NCI-H2081 treated with DMSO at 0.1 percent for 48 hours (cell line): ENCODE data around the gene OR2V2.
"Not testable (repeated sequence)": the region's sequence is repeated elsewhere in the genome, so short reads cannot be mapped to it uniquely, and the experiment has no call there.

Experiments used
- DNase-seq: peaks from one replicate; lab custom pipeline; 2025; lab: John Stamatoyannopoulos, UW

OR2V2 gene

GRCh38 chr5:181145133-181145532 is 2.3 kb upstream of the OR2V2 start:
- DNase-seq, result no peak

GRCh38 chr5:181149355-181149754 is 2.0 kb downstream of the OR2V2 start:
- DNase-seq, result no peak

- DNase-seq, result no peak
Measured at GRCh38 chr5:181149806-181150733, 2.7 kb downstream of the OR2V2 start.

GRCh38 chr5:181151146-181151545 is 3.8 kb downstream of the OR2V2 start:
- no peak for DNase-seq

- DNase-seq, result no peak
Measured at GRCh38 chr5:181152406-181152805, 5.0 kb downstream of the OR2V2 start.

- no peak for DNase-seq
Measured at GRCh38 chr5:181153814-181154213, 6.4 kb downstream of the OR2V2 start.

GRCh38 chr5:181156758-181157157 is 9.4 kb downstream of the OR2V2 start:
- no peak for DNase-seq

- no peak for DNase-seq
Measured at GRCh38 chr5:181158869-181159268, 11.5 kb downstream of the OR2V2 start.

GRCh38 chr5:181159286-181160151 is 12.1 kb downstream of the OR2V2 start:
- peak; percentile 43 for DNase-seq

- no peak for DNase-seq
Measured at GRCh38 chr5:181160152-181160754, 12.9 kb downstream of the OR2V2 start.

- DNase-seq, result not testable (repeated sequence)
Measured at GRCh38 chr5:181160755-181161533, 13.6 kb downstream of the OR2V2 start.

GRCh38 chr5:181161534-181162175 is 14.3 kb downstream of the OR2V2 start:
- DNase-seq, result no peak

GRCh38 chr5:181163487-181164075 is 16.2 kb downstream of the OR2V2 start:
- DNase-seq, result no peak

- no peak for DNase-seq
Measured at GRCh38 chr5:181164076-181164952, 16.9 kb downstream of the OR2V2 start.

- no peak for DNase-seq
Measured at GRCh38 chr5:181166812-181167733, 19.7 kb downstream of the OR2V2 start.

- DNase-seq, result no peak
Measured at GRCh38 chr5:181167814-181168488, 20.6 kb downstream of the OR2V2 start.

GRCh38 chr5:181168595-181169118 is 21.3 kb downstream of the OR2V2 start:
- no peak for DNase-seq
